GM12878 (cell line): ENCODE results near the gene NEO1. TPM values are rescaled to one million over a fixed set of nuclear protein-coding genes. Genes with fewer than 3 reads are reported as not detected.

Experiments used
- ATAC-seq: fragments of 200-7000 bp; cut with Tn5 transposase; 3 replicates; pipeline ENCODE4 v1.9.1; 2020; ENCODE audit warnings: mild to moderate bottlenecking, moderate library complexity
- BruUV-seq: library from RNA; stranded (reverse); fragments of 400-500 nt; replicated peaks from 2 replicates; lab custom pipeline; 2021; lab: Mats Ljungman, UMichigan
- CTCF ChIA-PET: fragments of 300-600 bp; sonication (Branson Sonifier 250); formaldehyde crosslinking; extraction: SDS; loops from one replicate; lab custom pipeline; 2021; ENCODE audit warnings: inconsistent platforms; lab: Yijun Ruan, JAX
- POLR2A ChIA-PET: fragments of 350-600 bp; formaldehyde crosslinking; extraction: SDS; loops from one replicate; lab custom pipeline; 2021; ENCODE audit warnings: inconsistent platforms; lab: Charles Lee
- RAD21 ChIA-PET: fragments of 300-600 bp; sonication (Branson Sonifier 250); formaldehyde crosslinking; loops from one replicate; lab custom pipeline; 2023; ENCODE audit warnings: antibody characterized with exemption; ENCODE audit not compliant: unreplicated experiment; lab: Charles Lee
- SMC1A ChIA-PET: fragments of 300-600 bp; sonication (Branson Sonifier 250); formaldehyde crosslinking; loops from one replicate; lab custom pipeline; 2023; ENCODE audit not compliant: unreplicated experiment, uncharacterized antibody; lab: Charles Lee
- DNase-seq: peaks from one replicate; pipeline ENCODE4 v3.0.0-alpha.2; 2011; ENCODE audit warnings: low read depth, low spot score
- FAIRE-seq: peaks from 3 replicates; lab custom pipeline; 2011; peaks lifted over from hg19 to GRCh38; lab: Jason Lieb, UNC
- H2AFZ ChIP-seq: 2 replicates; pipeline ENCODE4 v1.6.0; 2011; ENCODE audit warnings: low read depth, low read length, control low read depth; ENCODE audit not compliant: control insufficient read depth
- H3K27ac ChIP-seq: 2 replicates; pipeline ENCODE4 v1.5.1; 2011; ENCODE audit warnings: control low read depth; ENCODE audit not compliant: control insufficient read depth, insufficient read depth
- H3K27me3 ChIP-seq, 2 experiments: replicated peaks in 1 of 2; 2 replicates each; pipeline versions ENCODE4 v1.6.0 to v1.6.1; 2011; ENCODE audit warnings: low read length in 1 of 2; ENCODE audit not compliant: control insufficient read depth in 2 of 2, insufficient read depth in 2 of 2
- H3K36me3 ChIP-seq, 2 experiments: 2 replicates each; pipeline ENCODE4 v1.5.1; 2011; ENCODE audit warnings: low read length in 1 of 2; ENCODE audit not compliant: control insufficient read depth in 2 of 2, insufficient read depth in 2 of 2
- H3K4me1 ChIP-seq: 2 replicates; pipeline ENCODE4 v1.6.1; 2011; ENCODE audit warnings: mild to moderate bottlenecking, low read length, moderate library complexity, mixed read lengths; ENCODE audit not compliant: control insufficient read depth, insufficient read depth
- H3K4me2 ChIP-seq: 2 replicates; pipeline ENCODE4 v1.6.0; 2011; ENCODE audit warnings: control low read depth; ENCODE audit not compliant: control insufficient read depth, insufficient read depth
- H3K4me3 ChIP-seq: fragments of 200-600 bp; sonication (generic); 2 replicates; pipeline ENCODE4 v1.5.1; 2016
- H3K79me2 ChIP-seq: 2 replicates; pipeline ENCODE4 v1.6.0; 2011; ENCODE audit warnings: low read length; ENCODE audit not compliant: control insufficient read depth, insufficient read depth
- H3K9ac ChIP-seq: 2 replicates; pipeline ENCODE4 v1.8.0; 2011; ENCODE audit warnings: low read length, control low read depth, mixed read lengths; ENCODE audit not compliant: control insufficient read depth, insufficient read depth
- H3K9me3 ChIP-seq: replicated peaks from 3 replicates; pipeline ENCODE4 v1.5.1; 2011; ENCODE audit warnings: mild to moderate bottlenecking, low read length; ENCODE audit not compliant: control insufficient read depth, insufficient read depth
- H4K20me1 ChIP-seq: 2 replicates; pipeline ENCODE4 v1.6.0; 2011; ENCODE audit not compliant: control insufficient read depth, insufficient read depth
- NFYA ChIP-seq: IDR thresholded peaks from 2 replicates; pipeline ENCODE4 v1.6.1; 2011; ENCODE audit warnings: low read depth, mild to moderate bottlenecking, low read length, improper control_type of control experiment, borderline replicate concordance
- SMAD5 ChIP-seq: IDR thresholded peaks from 2 replicates; pipeline ENCODE4 v1.6.1; 2016; ENCODE audit warnings: antibody characterized with exemption, low read depth
- WGBS: methylation state at CpG from one replicate; pipeline ENCODE4 v1.1.6; 2016; ENCODE audit warnings: low lambda C conversion rate; ENCODE audit not compliant: insufficient replicate concordance, insufficient coverage; ENCODE audit errors: missing lambda C conversion rate; 5-methylcytosine and 5-hydroxymethylcytosine counted together
- in situ Hi-C: fragments of 300-500 bp; cut with MboI; formaldehyde crosslinking; loops from 9 replicates; pipeline ENCODE4 v1.14.3; 2018; ENCODE audit warnings: mixed read lengths
- intact Hi-C: fragments of 100-400 bp; cut with micrococcal nuclease; formaldehyde crosslinking; loops from one replicate; pipeline ENCODE4 v1.14.2; 2022; ENCODE audit not compliant: unreplicated experiment
- polyA plus RNA-seq, 11 experiments: library from polyadenylated mRNA; depleted of rRNA in 4 of 11; unstranded in 6 of 11; stranded (reverse) in 5 of 11; fragments of >200 nt; fragmentation: Nextera tagmentation in 4 of 11; fragmentation: Illumina TruSeq in 1 of 11; extraction: Ambion mirVana in 4 of 11; extraction: Trizol in 1 of 11; gene quantifications; 1 replicate in 1 of 11; 2 replicates in 10 of 11; pipeline versions ENCODE4 v1.2.1 to v1.2.3, GENCODE V29; 2011 to 2016; ENCODE audit warnings: inconsistent platforms in 2 of 11, missing spikeins in 2 of 11, low read depth in 1 of 11
- total RNA-seq, 4 experiments: library from RNA; depleted of rRNA in 3 of 4; stranded (reverse); fragments of >200 nt in 3 of 4; fragmentation: Illumina TruSeq in 1 of 4; extraction: Trizol in 1 of 4; gene quantifications; 2 replicates each; pipeline versions ENCODE4 v1.2.1 to v1.2.3, GENCODE V29; 2013 to 2021
- TF ChIP-seq, protein P1 (sequence below), 3 experiments: IDR thresholded peaks in 2 of 3; conservative IDR thresholded peaks in 1 of 3; 2 replicates each; pipeline ENCODE4 v1.5.1; 2011; ENCODE audit warnings: low read depth in 3 of 3, low read length in 3 of 3, mild to moderate bottlenecking in 3 of 3, control low read depth in 2 of 3, moderate library complexity in 2 of 3, inconsistent platforms in 1 of 3, mixed read lengths in 1 of 3; ENCODE audit not compliant: control insufficient read depth in 2 of 3, insufficient read depth in 1 of 3; ENCODE audit errors: extremely low read depth in 1 of 3

Gene NEO1
- total and polyA plus RNA-seq, 10 of the 15 experiments (the other 5 are each of a cell fraction or from before 2014, with no cell fraction given): 0.03 to 2.0 (median 0.32) TPM

DNA sequence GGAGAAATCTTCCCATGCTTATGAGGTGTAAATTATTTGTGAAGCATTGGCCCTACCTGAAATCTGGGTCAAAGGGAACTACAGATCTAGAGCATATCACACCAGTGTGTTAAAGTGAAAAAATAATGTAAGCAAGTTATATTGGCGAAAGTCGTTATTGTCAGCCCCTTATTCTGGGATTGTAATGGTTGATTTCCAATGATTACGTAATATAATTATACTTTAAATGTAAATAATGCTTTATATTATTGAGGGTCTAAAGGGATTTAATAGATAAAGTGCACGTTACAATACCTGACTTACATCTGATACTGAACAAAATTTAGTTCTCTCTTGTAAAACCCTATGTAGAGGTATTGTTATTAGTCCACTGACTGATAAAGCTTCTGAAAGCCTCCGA lies 101.2 kb downstream of the NEO1 start:
- ChIA-PET RAD21 (no interaction called here), POLR2A (no interaction called here), CTCF (no interaction called here), SMC1A (no interaction called here)
- no TSS peak for BruUV-seq
- Histone ChIP-seq H3K4me1 (no peaks in the 10 kb centered on the region), H3K27me3 (no peaks in the 10 kb centered on the region), H4K20me1 (no peaks in the 10 kb centered on the region), H3K9ac (no peak overlapping the region), H2AFZ (no peak overlapping the region), H3K4me3 (no peak overlapping the region), H3K9me3 (no peaks in the 10 kb centered on the region; the same call in 1 of the 3 replicates), H3K36me3 (no peaks in the 10 kb centered on the region), H3K4me2 (no peak overlapping the region), H3K79me2 (no peaks in the 10 kb centered on the region), H3K27ac (no peak overlapping the region)
- FAIRE-seq (no peak), ATAC-seq (no peak), DNase-seq (no peak)
- TF ChIP-seq SMAD5: no peak
- intact Hi-C loops: no loop called here
- WGBS: 23% methylated on average over 5 of the region's 5 CpGs
- in situ Hi-C loops: no loop called here

DNA sequence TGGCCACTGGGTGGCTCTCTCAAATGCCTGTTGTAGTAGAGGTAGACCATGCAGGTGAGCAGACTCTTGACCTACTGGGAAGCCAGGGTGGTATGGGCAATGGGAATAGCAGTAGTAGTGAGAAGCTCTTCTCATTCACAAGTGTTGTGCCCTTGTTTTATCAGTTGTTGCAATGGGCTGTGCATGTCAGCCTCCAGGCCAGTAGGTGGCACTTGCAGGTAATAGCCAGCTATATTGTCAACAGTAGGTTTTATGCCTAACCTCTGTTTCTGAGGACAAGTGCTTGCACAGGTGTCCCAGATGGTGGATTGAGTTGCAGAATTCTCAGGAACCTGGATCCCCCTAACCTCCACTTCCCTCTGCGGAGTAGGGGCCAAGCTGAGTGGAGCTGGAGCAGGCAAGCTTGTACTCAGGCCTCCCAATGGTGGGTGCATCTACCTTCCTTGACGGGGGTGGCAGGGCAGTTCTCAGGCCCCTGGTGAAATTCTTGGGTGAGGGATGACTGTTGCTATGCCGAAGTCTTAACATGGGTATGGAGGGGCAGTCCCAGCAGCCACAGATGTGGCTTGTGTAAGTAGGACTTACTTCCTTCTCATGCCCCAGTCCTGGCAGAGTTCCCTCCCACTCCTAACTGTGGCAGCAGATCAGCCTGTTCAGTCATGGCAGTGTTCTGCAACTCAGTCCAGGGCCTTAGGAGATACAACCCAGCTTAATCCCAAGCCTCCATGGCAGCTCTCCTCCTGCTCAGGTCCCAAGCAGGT lies 104.3 kb downstream of the NEO1 start:
- TF ChIP-seq NFYA: no peak
- TF ChIP-seq, protein P1, sequence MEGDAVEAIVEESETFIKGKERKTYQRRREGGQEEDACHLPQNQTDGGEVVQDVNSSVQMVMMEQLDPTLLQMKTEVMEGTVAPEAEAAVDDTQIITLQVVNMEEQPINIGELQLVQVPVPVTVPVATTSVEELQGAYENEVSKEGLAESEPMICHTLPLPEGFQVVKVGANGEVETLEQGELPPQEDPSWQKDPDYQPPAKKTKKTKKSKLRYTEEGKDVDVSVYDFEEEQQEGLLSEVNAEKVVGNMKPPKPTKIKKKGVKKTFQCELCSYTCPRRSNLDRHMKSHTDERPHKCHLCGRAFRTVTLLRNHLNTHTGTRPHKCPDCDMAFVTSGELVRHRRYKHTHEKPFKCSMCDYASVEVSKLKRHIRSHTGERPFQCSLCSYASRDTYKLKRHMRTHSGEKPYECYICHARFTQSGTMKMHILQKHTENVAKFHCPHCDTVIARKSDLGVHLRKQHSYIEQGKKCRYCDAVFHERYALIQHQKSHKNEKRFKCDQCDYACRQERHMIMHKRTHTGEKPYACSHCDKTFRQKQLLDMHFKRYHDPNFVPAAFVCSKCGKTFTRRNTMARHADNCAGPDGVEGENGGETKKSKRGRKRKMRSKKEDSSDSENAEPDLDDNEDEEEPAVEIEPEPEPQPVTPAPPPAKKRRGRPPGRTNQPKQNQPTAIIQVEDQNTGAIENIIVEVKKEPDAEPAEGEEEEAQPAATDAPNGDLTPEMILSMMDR (IDR thresholded peaks at IDR 0.05 in 2 of 3, conservative IDR thresholded peaks at IDR 0.05 in 1 of 3; ENCODE audit: control insufficient read depth in 2 of 3, extremely low read depth in 1 of 3, insufficient read depth in 1 of 3, low read depth in 3 of 3, low read length in 3 of 3): 0 out of 6 replicates have a peak, but pooled peaks of 2 of the 3 experiments have one; percentile 9 to 10
- Histone ChIP-seq H3K4me1 (no peaks in the 10 kb centered on the region), H3K4me2 (no peak overlapping the region), H3K9ac (no peak overlapping the region), H4K20me1 (no peaks in the 10 kb centered on the region), H3K79me2 (no peaks in the 10 kb centered on the region), H3K27ac (no peak overlapping the region), H3K9me3 (no peaks in the 10 kb centered on the region; the same call in 1 of the 3 replicates), H3K4me3 (no peak overlapping the region), H3K27me3 (no peaks in the 10 kb centered on the region), H2AFZ (no peak overlapping the region), H3K36me3 (no peaks in the 10 kb centered on the region)
- FAIRE-seq: no peak
- 20% methylated on average over 3 of the region's 3 CpGs for WGBS
- ChIA-PET POLR2A (no interaction called here), RAD21 (no interaction called here), CTCF (no interaction called here), SMC1A (interaction anchor here (0.6 kb wide), 1 partner anchor 83 kb away, joined by 3 read pairs; no protein-coding TSS in a partner anchor)
- intact Hi-C loops: no loop called here
- no TSS peak for BruUV-seq
- no peak for DNase-seq
- peak; percentile 75 for ATAC-seq
- in situ Hi-C loops: no loop called here
